Lower leg skin (tissue), 4 donors: ENCODE results near the gene TRAF7. TPM values are rescaled to one million over a fixed set of nuclear protein-coding genes. Genes with fewer than 3 reads are reported as not detected.

Experiments used
- DNase-seq, 2 donors: peaks; one replicate each; pipeline ENCODE4 v3.0.0-alpha.2; 2019; ENCODE audit warnings: low spot score in 2 of 2
- H3K4me3 ChIP-seq: fragments of 200-600 bp; sonication (generic); 2 replicates; pipeline ENCODE4 v1.5.1; 2017; ENCODE audit warnings: mild to moderate bottlenecking, low read depth; ENCODE audit not compliant: poor library complexity, severe bottlenecking
- CTCF ChIP-seq, 3 donors: fragments of 450-650 bp; IDR thresholded peaks; one replicate each; pipeline ENCODE4 v1.5.1; 2016; ENCODE audit warnings: antibody characterized with exemption in 3 of 3, mild to moderate bottlenecking in 3 of 3, moderate library complexity in 2 of 3
- POLR2A ChIP-seq, 2 donors: fragments of 450-650 bp; IDR thresholded peaks; one replicate each; pipeline ENCODE4 v1.6.1; 2016 to 2017; ENCODE audit warnings: antibody characterized with exemption in 2 of 2, mild to moderate bottlenecking in 1 of 2, moderate library complexity in 1 of 2
- WGBS, 2 donors: methylation state at CpG; one replicate each; pipeline ENCODE4 v1.1.5; 2018; 5-methylcytosine and 5-hydroxymethylcytosine counted together
- intact Hi-C: fragments of 100-400 bp; cut with DNase I; formaldehyde crosslinking; loops from one replicate; pipeline ENCODE4 v1.15.0; 2023; ENCODE audit warnings: low total_unique reads
- total RNA-seq, 4 donors: library from RNA; depleted of rRNA; stranded (reverse); fragments of >200 nt; gene quantifications; one replicate each; pipeline ENCODE4 v1.1.0, GENCODE V29; 2016

TRAF7 gene
- total RNA-seq, 4 donors from 2014 or later = 60.8 to 74.8 (median 68.9) TPM

GRCh38 chr16:2184346-2184745 lies 28.8 kb downstream of the TRAF7 start:
- no peak for DNase-seq
- intact Hi-C loops = no loop called here
- WGBS, 2 donors = 79 to 85% methylated on average over 16 to 19 of the region's 19 CpGs
- H3K4me3 ChIP-seq = no peak overlapping the region
- TF ChIP-seq CTCF (IDR thresholded peaks at IDR 0.05) = no peak
- TF ChIP-seq POLR2A (IDR thresholded peaks at IDR 0.05) = no peak

GRCh38 chr16:2184962-2185361 lies 29.4 kb downstream of the TRAF7 start:
- no peak overlapping the region for H3K4me3 ChIP-seq
- no peak for DNase-seq
- TF ChIP-seq POLR2A (IDR thresholded peaks at IDR 0.05) (no peak), CTCF (IDR thresholded peaks at IDR 0.05) (no peak)
- WGBS, 2 donors = 81 to 82% methylated on average over 19 to 20 of the region's 20 CpGs
- intact Hi-C loops = no loop called here

GRCh38 chr16:2186064-2186463 lies 30.5 kb downstream of the TRAF7 start:
- WGBS, 2 donors = 91% methylated on average over 13 of the region's 13 CpGs
- TF ChIP-seq POLR2A (IDR thresholded peaks at IDR 0.05) = no peak
- TF ChIP-seq CTCF (IDR thresholded peaks at IDR 0.05) = no peak
- intact Hi-C loops = no loop called here
- DNase-seq = no peak
- H3K4me3 ChIP-seq = no peak overlapping the region

GRCh38 chr16:2186505-2186904 lies 30.9 kb downstream of the TRAF7 start:
- intact Hi-C loops = no loop called here
- H3K4me3 ChIP-seq = no peak overlapping the region
- TF ChIP-seq POLR2A (IDR thresholded peaks at IDR 0.05) (no peak), CTCF (IDR thresholded peaks at IDR 0.05) (no peak)
- WGBS, 2 donors = 89 to 94% methylated on average over 8 to 19 of the region's 20 CpGs
- DNase-seq = no peak

GRCh38 chr16:2187212-2187611 lies 31.6 kb downstream of the TRAF7 start:
- DNase-seq = no peak
- no peak for TF ChIP-seq CTCF (IDR thresholded peaks at IDR 0.05)
- TF ChIP-seq POLR2A (IDR thresholded peaks at IDR 0.05) = no peak
- H3K4me3 ChIP-seq = no peak overlapping the region
- WGBS, 2 donors = 81 to 87% methylated on average over 14 to 15 of the region's 17 CpGs
- intact Hi-C loops = no loop called here

GRCh38 chr16:2188395-2188794 lies 32.8 kb downstream of the TRAF7 start:
- DNase-seq = no peak
- intact Hi-C loops = no loop called here
- 94% methylated on average over 8 of the region's 8 CpGs for WGBS, 2 donors
- TF ChIP-seq CTCF (IDR thresholded peaks at IDR 0.05) (no peak), POLR2A (IDR thresholded peaks at IDR 0.05) (no peak)
- H3K4me3 ChIP-seq = no peak overlapping the region
